H1 (cell line): ENCODE measurements around the gene RNF168. TPM values are rescaled to one million over a fixed set of nuclear protein-coding genes. Genes with fewer than 3 reads are reported as not detected.

ENCODE experiments used
- CTCF ChIA-PET: fragments of 300-600 bp; sonication (Branson Sonifier 250); formaldehyde crosslinking; loops from one replicate; lab custom pipeline; 2021; ENCODE audit not compliant: partially characterized antibody; lab: Charles Lee
- POLR2A ChIA-PET: fragments of 300-600 bp; sonication (Branson Sonifier 250); formaldehyde crosslinking; loops from one replicate; lab custom pipeline; 2021; ENCODE audit warnings: inconsistent platforms; ENCODE audit not compliant: partially characterized antibody; lab: Charles Lee
- DNase-seq, 2 experiments: peaks; one replicate each; pipeline versions ENCODE4 v3.0.0 to v3.0.0-alpha.2; 2010 to 2022; ENCODE audit warnings: low spot score in 2 of 2, low read depth in 1 of 2, mixed read lengths in 1 of 2
- FAIRE-seq: peaks from 2 replicates; lab custom pipeline; 2011; peaks lifted over from hg19 to GRCh38; lab: Jason Lieb, UNC
- H2AFZ ChIP-seq: 2 replicates; pipeline ENCODE4 v1.8.1; 2012; ENCODE audit warnings: low read length, inconsistent platforms
- H2AK5ac ChIP-seq: 2 replicates; pipeline ENCODE4 v1.6.1; 2013; ENCODE audit warnings: low read depth, low read length
- H2BK120ac ChIP-seq: replicated peaks from 2 replicates; pipeline ENCODE3; 2013; ENCODE audit warnings: low read depth, low read length, inconsistent platforms
- H2BK12ac ChIP-seq: 2 replicates; pipeline ENCODE4 v1.6.1; 2013; ENCODE audit warnings: low read depth, low read length
- H2BK15ac ChIP-seq: 2 replicates; pipeline ENCODE4 v1.6.1; 2013; ENCODE audit warnings: low read length
- H2BK20ac ChIP-seq: 2 replicates; pipeline ENCODE4 v1.6.1; 2013; ENCODE audit warnings: low read length
- H2BK5ac ChIP-seq: 2 replicates; pipeline ENCODE4 v1.6.1; 2013; ENCODE audit warnings: low read depth, low read length
- H3K14ac ChIP-seq: 2 replicates; pipeline ENCODE4 v1.6.1; 2013; ENCODE audit warnings: inconsistent platforms; ENCODE audit not compliant: insufficient read length
- H3K18ac ChIP-seq: 2 replicates; pipeline ENCODE4 v1.6.1; 2013; ENCODE audit warnings: low read length; ENCODE audit errors: extremely low read depth
- H3K23ac ChIP-seq: 2 replicates; pipeline ENCODE4 v1.6.1; 2013; ENCODE audit warnings: inconsistent platforms; ENCODE audit not compliant: insufficient read length
- H3K23me2 ChIP-seq: 2 replicates; pipeline ENCODE4 v1.6.1; 2013; ENCODE audit warnings: low read depth, low read length
- H3K27ac ChIP-seq: 2 replicates; pipeline ENCODE4 v1.6.1; 2011; ENCODE audit warnings: low read depth, low read length, inconsistent platforms
- H3K27me3 ChIP-seq, 4 experiments: replicated peaks in 1 of 4; 1 replicate in 1 of 4; 2 replicates in 3 of 4; pipeline versions ENCODE4 v1.6.1 to v1.8.1; 2011 to 2013; ENCODE audit warnings: low read length in 3 of 4, mild to moderate bottlenecking in 3 of 4, inconsistent platforms in 2 of 4, mixed read lengths in 2 of 4, moderate library complexity in 1 of 4; ENCODE audit not compliant: control insufficient read depth in 3 of 4, insufficient read depth in 3 of 4; ENCODE audit errors: extremely low read depth in 1 of 4
- H3K36me3 ChIP-seq, 4 experiments: 2 replicates each; pipeline versions ENCODE4 v1.6.1 to v1.8.1; 2011 to 2013; ENCODE audit warnings: mild to moderate bottlenecking in 4 of 4, low read length in 3 of 4, moderate library complexity in 2 of 4, control low read depth in 1 of 4, inconsistent platforms in 1 of 4; ENCODE audit not compliant: insufficient read depth in 4 of 4, control insufficient read depth in 2 of 4
- H3K4ac ChIP-seq: replicated peaks from 2 replicates; pipeline ENCODE3; 2013; ENCODE audit warnings: low read length, low read depth, mixed read lengths, inconsistent platforms; ENCODE audit not compliant: insufficient read length
- H3K4me1 ChIP-seq, 4 experiments: replicated peaks in 1 of 4; 1 replicate in 1 of 4; 2 replicates in 3 of 4; pipeline versions ENCODE4 v1.6.1 to v1.8.1; 2011 to 2013; ENCODE audit warnings: low read length in 3 of 4, inconsistent platforms in 2 of 4, mixed read lengths in 1 of 4; ENCODE audit not compliant: insufficient read depth in 4 of 4, control insufficient read depth in 3 of 4
- H3K4me2 ChIP-seq, 2 experiments: 2 replicates each; pipeline versions ENCODE4 v1.6.1 to v1.8.1; 2011 to 2013; ENCODE audit warnings: low read depth in 2 of 2, low read length in 2 of 2, control low read depth in 1 of 2, inconsistent platforms in 1 of 2, mild to moderate bottlenecking in 1 of 2; ENCODE audit not compliant: insufficient read depth in 1 of 2
- H3K4me3 ChIP-seq, 4 experiments: fragments of 200-600, 300-600 bp in 1 of 4; sonication (generic), shearing (Covaris generic), sonication (Bioruptor Twin) in 1 of 4; 2 replicates each; pipeline versions ENCODE4 v1.5.1 to v1.8.1; 2011 to 2016; ENCODE audit warnings: low read length in 4 of 4, low read depth in 3 of 4, control low read depth in 2 of 4, inconsistent platforms in 2 of 4, mild to moderate bottlenecking in 2 of 4, mixed read lengths in 1 of 4, moderate library complexity in 1 of 4; ENCODE audit not compliant: insufficient read depth in 2 of 4; ENCODE audit errors: extremely low read depth in 1 of 4
- H3K56ac ChIP-seq: replicated peaks from 2 replicates; pipeline ENCODE3; 2013; ENCODE audit warnings: low read depth, mild to moderate bottlenecking, mixed read lengths, low read length, inconsistent platforms; ENCODE audit not compliant: insufficient read length
- H3K79me1 ChIP-seq: 2 replicates; pipeline ENCODE4 v1.6.1; 2013; ENCODE audit warnings: low read depth, low read length, control low read depth
- H3K79me2 ChIP-seq, 2 experiments: 2 replicates each; pipeline versions ENCODE4 v1.6.1 to v1.8.1; 2012 to 2013; ENCODE audit warnings: low read length in 2 of 2, mild to moderate bottlenecking in 2 of 2, inconsistent platforms in 1 of 2; ENCODE audit not compliant: insufficient read depth in 2 of 2, control insufficient read depth in 1 of 2
- H3K9ac ChIP-seq, 4 experiments: replicated peaks in 1 of 4; 1 replicate in 1 of 4; 2 replicates in 3 of 4; pipeline versions ENCODE4 v1.6.1 to v1.8.1; 2011 to 2013; ENCODE audit warnings: low read depth in 3 of 4, low read length in 3 of 4, control low read depth in 2 of 4, mild to moderate bottlenecking in 2 of 4, moderate library complexity in 2 of 4, inconsistent platforms in 1 of 4; ENCODE audit errors: extremely low read depth in 1 of 4
- H3K9me3 ChIP-seq, 2 experiments: 2 replicates each; pipeline versions ENCODE4 v1.6.1 to v1.8.1; 2012 to 2013; ENCODE audit warnings: mild to moderate bottlenecking in 2 of 2, moderate library complexity in 2 of 2, control low read depth in 1 of 2, inconsistent platforms in 1 of 2, low read depth in 1 of 2, low read length in 1 of 2, mixed read lengths in 1 of 2; ENCODE audit not compliant: insufficient read depth in 2 of 2
- H4K20me1 ChIP-seq, 2 experiments: replicated peaks in 1 of 2; 2 replicates each; pipeline versions ENCODE3 to v1.8.1; 2011 to 2013; ENCODE audit warnings: inconsistent platforms in 2 of 2, low read length in 2 of 2, mild to moderate bottlenecking in 1 of 2; ENCODE audit not compliant: insufficient read depth in 2 of 2, control insufficient read depth in 1 of 2
- H4K5ac ChIP-seq: 2 replicates; pipeline ENCODE4 v1.6.1; 2013; ENCODE audit warnings: low read length, low read depth, mixed read lengths, inconsistent platforms; ENCODE audit not compliant: insufficient read length
- H4K8ac ChIP-seq: 2 replicates; pipeline ENCODE4 v1.8.0; 2013; ENCODE audit warnings: mild to moderate bottlenecking, moderate library complexity, low read length, inconsistent platforms; ENCODE audit not compliant: insufficient read depth; ENCODE audit errors: extremely low read depth
- H4K91ac ChIP-seq: replicated peaks from 2 replicates; pipeline ENCODE3; 2013; ENCODE audit warnings: low read length, mixed read lengths, inconsistent platforms; ENCODE audit not compliant: insufficient read length
- CHD2 ChIP-seq: IDR thresholded peaks from 2 replicates; pipeline ENCODE4 v1.6.1; 2012; ENCODE audit warnings: low read length, improper control_type of control experiment
- SIN3A ChIP-seq, 2 experiments: IDR thresholded peaks in 1 of 2; conservative IDR thresholded peaks in 1 of 2; 2 replicates each; pipeline ENCODE4 v1.6.1; 2011 to 2012; ENCODE audit warnings: low read length in 2 of 2, improper control_type of control experiment in 1 of 2, low read depth in 1 of 2, mild to moderate bottlenecking in 1 of 2
- WGBS, 2 experiments: shearing (Covaris generic) in 1 of 2; methylation state at CpG; one replicate each; pipeline versions ENCODE4 v1.1.6 to v1.1.7; 2013 to 2015; ENCODE audit warnings: low lambda C conversion rate in 2 of 2, mixed read lengths in 2 of 2, inconsistent platforms in 1 of 2, low coverage in 1 of 2, missing lambda C conversion rate in 1 of 2; ENCODE audit not compliant: insufficient replicate concordance in 2 of 2, insufficient coverage in 1 of 2, insufficient read length in 1 of 2; ENCODE audit errors: extremely low coverage in 1 of 2, missing lambda C conversion rate in 1 of 2; 5-methylcytosine and 5-hydroxymethylcytosine counted together
- polyA plus RNA-seq, 7 experiments: library from polyadenylated mRNA; depleted of rRNA in 3 of 7; stranded (reverse) in 5 of 7; unstranded in 2 of 7; fragments of >200 nt in 5 of 7; fragments of 200-250 nt in 2 of 7; gene quantifications; 1 replicate in 5 of 7; 2 replicates in 1 of 7; 4 replicates in 1 of 7; pipeline versions ENCODE4 v1.2.1 to v1.2.3, GENCODE V29; 2011 to 2013; ENCODE audit warnings: missing spikeins in 2 of 7, mixed read lengths in 2 of 7
- total RNA-seq: library from RNA; stranded (reverse); fragmentation: NEBNext Ultra II Directional; extraction: Animal tissue kit (Norgen Biotek cat#: 25700); gene quantifications from 2 replicates; pipeline ENCODE4 v1.2.1, GENCODE V29; 2021

The RNF168 gene
- total and polyA plus RNA-seq, 2 of the 8 experiments (the other 6 are each of a cell fraction or from before 2014, with no cell fraction given), result 6.3 to 63.5 TPM

- no peak overlapping the region for H3K27ac ChIP-seq
- H3K4me2 ChIP-seq, result no peak overlapping the region
- no peaks in the 10 kb centered on the region for H3K4me1 ChIP-seq
- no peak overlapping the region for H3K56ac ChIP-seq
- H3K4ac ChIP-seq, result no peak overlapping the region
- H2BK15ac ChIP-seq, result no peak overlapping the region
- 94% methylated on average over 10 of the region's 10 CpGs; no CpG with 5 or more reads in 1 of the 2 experiments for WGBS, 2 experiments
- peaks cover 2% of the 10 kb centered on the region; the same call in 1 of the 2 replicates for H3K79me1 ChIP-seq
- H4K91ac ChIP-seq, result no peak overlapping the region
- peaks cover 3 to 5% of the 10 kb centered on the region in 2 experiments for H4K20me1 ChIP-seq
- peaks cover 8 to 59% of the 10 kb centered on the region in 2 experiments for H3K79me2 ChIP-seq
- ChIA-PET CTCF (interaction anchor here (0.6 to 2.4 kb wide), 5 partner anchors 8 to 37 kb away, joined by 3 to 8 read pairs (median 5); no protein-coding TSS in a partner anchor), POLR2A (no interaction called here)
- H2BK20ac ChIP-seq, result no peak overlapping the region
- TF ChIP-seq SIN3A (conservative IDR thresholded peaks at IDR 0.05 in 1 of 2, IDR thresholded peaks at IDR 0.05 in 1 of 2; ENCODE audit: low read depth in 1 of 2, low read length in 2 of 2), result no peak
- no peak for TF ChIP-seq CHD2
- H3K14ac ChIP-seq, result no peak overlapping the region
- no peak overlapping the region for H2BK12ac ChIP-seq
- no peak overlapping the region for H2AFZ ChIP-seq
- H4K5ac ChIP-seq, result no peak overlapping the region
- no peak overlapping the region for H3K4me3 ChIP-seq
- no peak for DNase-seq
- no peak overlapping the region for H3K9ac ChIP-seq
- no peak overlapping the region for H3K18ac ChIP-seq
- H3K36me3 ChIP-seq, result peaks cover 4 to 29% (median 9%) of the 10 kb centered on the region in 4 experiments; a peak in 7 of 8 replicates
- H3K9me3 ChIP-seq, result no peaks in the 10 kb centered on the region
- H2BK5ac ChIP-seq, result no peak overlapping the region
- no peak for FAIRE-seq
- H2AK5ac ChIP-seq, result no peak overlapping the region
- no peaks in the 10 kb centered on the region for H3K23me2 ChIP-seq
- H4K8ac ChIP-seq, result no peak overlapping the region
- no peak overlapping the region for H2BK120ac ChIP-seq
- H3K27me3 ChIP-seq, result no peaks in the 10 kb centered on the region
- H3K23ac ChIP-seq, result no peak overlapping the region
Observed at GRCh38 chr3:196489747-196490146, 13.8 kb downstream of the RNF168 start.
